Measurements from ENCODE around the gene TTC38. TPM values are rescaled to one million over a fixed set of nuclear protein-coding genes. Genes with fewer than 3 reads are reported as not detected.

The TTC38 gene
- total RNA-seq, 1 experiment from 2014 or later, result 31.5 TPM

- H3K4me1 Mint-ChIP-seq, result peaks cover 15 to 23% of the 10 kb centered on the region in 2 experiments
- no peak overlapping the region for H3K4me2 ChIP-seq (ENCODE audit: insufficient read depth, insufficient read length, low read length)
Observed at GRCh38 chr22:46337870-46338269, 70.1 kb downstream of the TTC38 start.

More at GRCh38 chr22:46337870-46338269, 70.1 kb downstream of the TTC38 start:
- Histone ChIP-seq H3K27ac (ENCODE audit: insufficient read length, low read depth, low read length) (no peak overlapping the region), H3K56ac (ENCODE audit: insufficient read length, low read depth, low read length) (no peak overlapping the region), H2BK15ac (ENCODE audit: low read depth, low read length) (no peak overlapping the region), H2BK12ac (ENCODE audit: insufficient read length, low read depth, low read length) (no peak overlapping the region), H2BK20ac (ENCODE audit: low read depth, low read length, poor library complexity, severe bottlenecking) (no peak overlapping the region), H2BK120ac (ENCODE audit: low read depth, low read length, poor library complexity, severe bottlenecking) (no peak overlapping the region), H3K9me3 (ENCODE audit: control insufficient read depth, low read depth, low read length) (no peaks in the 10 kb centered on the region), H3K23me2 (ENCODE audit: insufficient read length, low read depth, low read length, poor library complexity, severe bottlenecking) (peaks cover 11% of the 10 kb centered on the region), H4K20me1 (ENCODE audit: control insufficient read depth, insufficient read depth, insufficient read length) (peaks cover 3% of the 10 kb centered on the region), H2AK5ac (ENCODE audit: insufficient read length, low read length) (no peak overlapping the region), H3K27me3 (ENCODE audit: insufficient read depth, low read length) (no peaks in the 10 kb centered on the region), H2BK5ac (ENCODE audit: insufficient read length, low read length) (no peak overlapping the region), H3K23ac (ENCODE audit: insufficient read length, low read depth, low read length) (no peak overlapping the region), H3K14ac (ENCODE audit: insufficient read depth, low read length) (no peak overlapping the region), H4K5ac (ENCODE audit: insufficient read length, low read depth, low read length) (no peak overlapping the region), H3K4me1 (ENCODE audit: insufficient read depth, low read length) (no peaks in the 10 kb centered on the region; the same call in 1 of the 2 replicates), H3K9ac (ENCODE audit: extremely low read depth, insufficient read length, low read length) (no peak overlapping the region), H3K4ac (ENCODE audit: low read depth, low read length) (no peak overlapping the region), H2AFZ (ENCODE audit: low read length) (no peak overlapping the region), H3K18ac (ENCODE audit: insufficient read length, low read depth, low read length) (no peak overlapping the region), H4K91ac (ENCODE audit: insufficient read length, low read depth, low read length) (no peak overlapping the region), H3K79me2 (ENCODE audit: insufficient read depth, low read length) (peaks cover 3% of the 10 kb centered on the region; the same call in 1 of the 2 replicates), H3T11ph (ENCODE audit: low read length) (no peak overlapping the region), H3K79me1 (ENCODE audit: insufficient read depth, low read depth, low read length, poor library complexity, severe bottlenecking) (peaks cover 5% of the 10 kb centered on the region), H4K8ac (replicated peaks; ENCODE audit: insufficient read length, low read depth, low read length) (no peak overlapping the region)
- peaks cover 38 to 70% (median 48%) of the 10 kb centered on the region in 3 experiments for H3K36me3 Mint-ChIP-seq (ENCODE audit: insufficient read depth in 1 of 3, low read depth in 3 of 3)
- no peaks in the 10 kb centered on the region for H3K27me3 Mint-ChIP-seq (ENCODE audit: low read depth)
- peak overlapping the region; percentile 9 to 96; a peak in 3 of 5 replicates for H3K4me3 Mint-ChIP-seq
- H3K27ac Mint-ChIP-seq, result no peak overlapping the region
- no peak for DNase-seq
- no peaks in the 10 kb centered on the region; a peak in 2 of 5 replicates for H3K9me3 Mint-ChIP-seq
- no peak for TF ChIP-seq CTCF (conservative IDR thresholded peaks at IDR 0.05)
- WGBS (ENCODE audit: extremely low coverage, insufficient read length, low lambda C conversion rate), result no CpG with 5 or more reads among the region's 9 CpGs

Data from H9 (cell line).